HFFc6 (cell line): ENCODE measurements around the gene HAUS5. TPM values are rescaled to one million over a fixed set of nuclear protein-coding genes. Genes with fewer than 3 reads are reported as not detected.
"Not testable (repeated sequence)": the region's sequence is repeated elsewhere in the genome, so short reads cannot be mapped to it uniquely, and the experiment has no call there.

ENCODE experiments used
- DNase-seq: peaks from one replicate; pipeline ENCODE4 v3.0.0-alpha.2; 2018
- H3K27ac Mint-ChIP-seq: 2 replicates; pipeline ENCODE4 v1.8.0; 2020; ENCODE audit warnings: mild to moderate bottlenecking, mixed read lengths
- H3K27me3 Mint-ChIP-seq: 2 replicates; pipeline ENCODE4 v1.8.0; 2021; ENCODE audit warnings: mild to moderate bottlenecking, moderate library complexity, mixed read lengths; ENCODE audit not compliant: insufficient read depth
- H3K36me3 Mint-ChIP-seq: 2 replicates; pipeline ENCODE4 v1.8.0; 2021; ENCODE audit warnings: low read depth, mixed read lengths
- H3K4me1 Mint-ChIP-seq: 2 replicates; pipeline ENCODE4 v1.8.0; 2020; ENCODE audit warnings: low read depth, mixed read lengths
- H3K4me3 Mint-ChIP-seq: 2 replicates; pipeline ENCODE4 v1.8.0; 2020; ENCODE audit warnings: mild to moderate bottlenecking, moderate library complexity, mixed read lengths
- H3K9me3 Mint-ChIP-seq: 2 replicates; pipeline ENCODE4 v1.8.0; 2020; ENCODE audit warnings: mild to moderate bottlenecking, mixed read lengths
- total RNA-seq, 6 experiments: library from RNA; stranded (reverse); fragmentation: NEBNext Ultra II Directional; extraction: Animal tissue kit (Norgen Biotek cat#: 25700); gene quantifications; 2 replicates in 1 of 6; 3 replicates in 5 of 6; pipeline ENCODE4 v1.2.3, GENCODE V29; 2021
- TF ChIP-seq, protein P1 (sequence below): fragments of 200-600 bp; sonication (generic); IDR thresholded peaks from 2 replicates; pipeline ENCODE4 v1.5.0; 2021; ENCODE audit warnings: antibody characterized with exemption, mild to moderate bottlenecking

HAUS5 gene
- total RNA-seq, 6 experiments from 2014 or later: 6.6 to 13.9 (median 12.2) TPM

GRCh38 chr19:35645680-35646511, 33.4 kb downstream of the HAUS5 start:
- Mint-ChIP-seq H3K4me1 (peaks cover 38% of the 10 kb centered on the region), H3K27ac (peak overlapping the region; percentile 86), H3K36me3 (peaks cover 10% of the 10 kb centered on the region), H3K27me3 (no peaks in the 10 kb centered on the region), H3K9me3 (no peaks in the 10 kb centered on the region), H3K4me3 (no peak overlapping the region)
- no peak for DNase-seq
- TF ChIP-seq, protein P1, sequence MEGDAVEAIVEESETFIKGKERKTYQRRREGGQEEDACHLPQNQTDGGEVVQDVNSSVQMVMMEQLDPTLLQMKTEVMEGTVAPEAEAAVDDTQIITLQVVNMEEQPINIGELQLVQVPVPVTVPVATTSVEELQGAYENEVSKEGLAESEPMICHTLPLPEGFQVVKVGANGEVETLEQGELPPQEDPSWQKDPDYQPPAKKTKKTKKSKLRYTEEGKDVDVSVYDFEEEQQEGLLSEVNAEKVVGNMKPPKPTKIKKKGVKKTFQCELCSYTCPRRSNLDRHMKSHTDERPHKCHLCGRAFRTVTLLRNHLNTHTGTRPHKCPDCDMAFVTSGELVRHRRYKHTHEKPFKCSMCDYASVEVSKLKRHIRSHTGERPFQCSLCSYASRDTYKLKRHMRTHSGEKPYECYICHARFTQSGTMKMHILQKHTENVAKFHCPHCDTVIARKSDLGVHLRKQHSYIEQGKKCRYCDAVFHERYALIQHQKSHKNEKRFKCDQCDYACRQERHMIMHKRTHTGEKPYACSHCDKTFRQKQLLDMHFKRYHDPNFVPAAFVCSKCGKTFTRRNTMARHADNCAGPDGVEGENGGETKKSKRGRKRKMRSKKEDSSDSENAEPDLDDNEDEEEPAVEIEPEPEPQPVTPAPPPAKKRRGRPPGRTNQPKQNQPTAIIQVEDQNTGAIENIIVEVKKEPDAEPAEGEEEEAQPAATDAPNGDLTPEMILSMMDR: no peak

DNA sequence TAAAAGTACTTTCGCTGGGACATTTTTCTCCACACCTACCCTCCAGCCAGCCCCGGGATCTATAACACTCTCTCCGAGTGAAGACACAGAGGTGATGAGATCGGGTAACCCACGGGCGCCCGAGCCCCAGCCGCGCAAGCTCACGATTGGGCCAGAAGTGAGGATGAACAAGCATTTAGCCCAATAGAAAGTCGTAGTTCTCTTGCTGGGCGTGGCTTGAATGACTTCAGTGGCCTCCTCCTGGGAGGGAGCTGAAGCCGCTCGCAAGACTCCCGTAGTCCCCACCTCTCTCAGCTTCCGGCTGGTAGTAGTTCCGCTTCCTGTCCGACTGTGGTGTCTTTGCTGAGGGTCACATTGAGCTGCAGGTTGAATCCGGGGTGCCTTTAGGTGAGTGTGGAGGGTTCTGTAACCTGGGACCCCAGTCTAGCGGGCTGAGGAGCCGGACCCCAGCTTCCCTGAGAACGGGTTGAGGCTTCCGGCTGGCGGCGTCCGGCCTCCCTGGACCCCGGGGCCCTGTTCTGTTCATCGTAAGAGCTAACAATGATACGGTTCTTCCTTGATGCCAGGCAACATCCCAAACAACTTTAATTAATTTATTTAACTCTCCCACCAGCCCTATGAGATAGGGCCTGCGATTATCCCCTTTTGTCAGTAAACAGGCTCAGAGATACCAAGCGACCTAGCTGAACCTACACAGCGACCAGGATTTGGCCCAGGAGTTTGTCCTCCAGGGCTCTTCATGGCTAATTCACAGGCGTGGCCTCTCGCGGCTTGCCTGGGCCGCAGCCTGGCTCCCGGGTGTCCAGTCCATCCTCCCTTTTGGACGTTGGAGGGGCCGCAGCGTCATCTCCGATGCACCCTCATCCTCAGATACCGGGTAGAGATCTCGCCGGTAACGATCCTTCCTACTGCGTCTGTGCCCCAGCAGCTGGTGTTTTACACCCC, 35.8 kb downstream of the HAUS5 start, which contains the start of gene COX6B1:
TSS of gene COX6B1 (plus strand) at position 307 of the 945 bp plus-strand sequence. CDS start 2,921 bp downstream, outside the sequence.
- Mint-ChIP-seq H3K27ac (peak within 1 kb of the TSS; percentile 96), H3K27me3 (no peaks in the 10 kb centered on the region), H3K4me1 (peaks cover 31% of the 10 kb centered on the region), H3K36me3 (peaks cover 10% of the 10 kb centered on the region), H3K9me3 (no peaks in the 10 kb centered on the region), H3K4me3 (peak within 1 kb of the TSS; percentile 99)
- TF ChIP-seq, protein P1: no peak
- peak; percentile 97 for DNase-seq

GRCh38 chr19:35650581-35650980, 38.0 kb downstream of the HAUS5 start:
- no peaks in the 10 kb centered on the region for H3K27me3 Mint-ChIP-seq
- no peak overlapping the region for H3K27ac Mint-ChIP-seq
- no peaks in the 10 kb centered on the region for H3K9me3 Mint-ChIP-seq
- TF ChIP-seq, protein P1: no peak
- peaks cover 18% of the 10 kb centered on the region for H3K4me1 Mint-ChIP-seq
- H3K4me3 Mint-ChIP-seq: no peak overlapping the region
- DNase-seq: no peak
- H3K36me3 Mint-ChIP-seq: peaks cover 16% of the 10 kb centered on the region

- H3K4me1 Mint-ChIP-seq, H3K9me3 Mint-ChIP-seq, DNase-seq, H3K4me3 Mint-ChIP-seq, H3K27ac Mint-ChIP-seq, H3K27me3 Mint-ChIP-seq: not testable (repeated sequence)
- H3K36me3 Mint-ChIP-seq: peaks cover 20% of the 10 kb centered on the region
Observed at GRCh38 chr19:35654828-35655227, 42.3 kb downstream of the HAUS5 start.

- Mint-ChIP-seq H3K27me3 (no peaks in the 10 kb centered on the region), H3K4me1 (no peaks in the 10 kb centered on the region), H3K4me3 (no peak overlapping the region), H3K36me3 (peaks cover 22% of the 10 kb centered on the region), H3K27ac (no peak overlapping the region), H3K9me3 (no peaks in the 10 kb centered on the region)
- DNase-seq: no peak
- TF ChIP-seq, protein P1: no peak
Observed at GRCh38 chr19:35655600-35655999, 43.1 kb downstream of the HAUS5 start.
